K562 (cell line): ENCODE results near the gene KCNH2. TPM values are rescaled to one million over a fixed set of nuclear protein-coding genes. Genes with fewer than 3 reads are reported as not detected.

Experiments
- BRD9 ChIP-seq: fragments of 450-650 bp; IDR thresholded peaks from 2 replicates; pipeline ENCODE4 v1.6.1; 2018; ENCODE audit warnings: low read depth; ENCODE audit not compliant: partially characterized antibody
- CREB1 ChIP-seq, 2 experiments: sonication (generic) in 1 of 2; formaldehyde crosslinking in 1 of 2; IDR thresholded peaks; 2 replicates each; pipeline versions ENCODE4 v1.6.1 to v1.8.0; 2012 to 2022; ENCODE audit warnings: inconsistent platforms in 1 of 2, mild to moderate bottlenecking in 1 of 2, missing genetic modification reagents in 1 of 2, moderate library complexity in 1 of 2
- FOSL1 ChIP-seq: fragments of 200-800 bp; sonication (Bioruptor generic); conservative IDR thresholded peaks from 2 replicates; pipeline ENCODE4 v1.6.1; 2016; ENCODE audit warnings: missing genetic modification characterization, missing compliant biosample characterization
- HDAC1 ChIP-seq, 2 experiments: fragments of 450-650 bp; IDR thresholded peaks; 2 replicates each; pipeline ENCODE4 v1.6.1; 2016 to 2017; ENCODE audit warnings: inconsistent platforms in 1 of 2, mild to moderate bottlenecking in 1 of 2, moderate library complexity in 1 of 2
- HMG20B ChIP-seq: fragments of 250-450 bp; sonication (Bioruptor Pico); IDR thresholded peaks from 2 replicates; pipeline ENCODE4 v1.5.0; 2021; ENCODE audit warnings: mild to moderate bottlenecking
- MBD2 ChIP-seq: sonication (generic); IDR thresholded peaks from 2 replicates; pipeline ENCODE4 v1.6.1; 2016; ENCODE audit warnings: low read depth, borderline replicate concordance
- NCOA2 ChIP-seq, 2 experiments: fragments of 450-650 bp; IDR thresholded peaks; 2 replicates each; pipeline ENCODE4 v1.6.1; 2018; ENCODE audit warnings: mild to moderate bottlenecking in 2 of 2, moderate library complexity in 1 of 2; ENCODE audit not compliant: partially characterized antibody in 2 of 2
- NFATC3 ChIP-seq: fragments of 450-650 bp; IDR thresholded peaks from 2 replicates; pipeline ENCODE4 v1.6.1; 2017; ENCODE audit warnings: mild to moderate bottlenecking
- PHF21A ChIP-seq: fragments of 450-650 bp; IDR thresholded peaks from 2 replicates; pipeline ENCODE4 v1.6.1; 2017; ENCODE audit warnings: low read depth, borderline replicate concordance
- POLR2H ChIP-seq: IDR thresholded peaks from 2 replicates; pipeline ENCODE4 v1.6.1; 2016; ENCODE audit warnings: missing genetic modification characterization, low read depth, mild to moderate bottlenecking, control low read depth, missing compliant biosample characterization, moderate library complexity
- PPARD ChIP-seq: fragments of 250-450 bp; sonication (Bioruptor Pico); IDR thresholded peaks from 2 replicates; pipeline ENCODE4 v1.8.0; 2022; ENCODE audit warnings: inconsistent platforms, mild to moderate bottlenecking, moderate library complexity
- RAD21 ChIP-seq, 2 experiments: fragments of 250-450 bp in 1 of 2; fragments of 450-650 bp in 1 of 2; sonication (Bioruptor Pico) in 1 of 2; formaldehyde crosslinking in 1 of 2; IDR thresholded peaks in 1 of 2; conservative IDR thresholded peaks in 1 of 2; 2 replicates each; pipeline versions ENCODE4 v1.4.0 to v1.8.0; 2020 to 2022; ENCODE audit warnings: mild to moderate bottlenecking in 2 of 2, moderate library complexity in 1 of 2
- SMARCA4 ChIP-seq: fragments of 450-650 bp; IDR thresholded peaks from 2 replicates; pipeline ENCODE4 v1.6.1; 2016
- TBP ChIP-seq: optimal IDR thresholded peaks from 2 replicates; pipeline ENCODE3; 2011; ENCODE audit warnings: low read depth, low read length, improper control_type of control experiment
- ZBTB34 ChIP-seq: fragments of 250-450 bp; sonication (Bioruptor Pico); IDR thresholded peaks from 2 replicates; pipeline ENCODE4 v1.8.0; 2021; ENCODE audit warnings: mild to moderate bottlenecking, moderate library complexity
- ZBTB9 ChIP-seq: fragments of 450-650 bp; formaldehyde crosslinking; IDR thresholded peaks from 2 replicates; pipeline ENCODE4 v1.4.0; 2020; ENCODE audit warnings: mild to moderate bottlenecking, moderate library complexity
- ZNF134 ChIP-seq: fragments of 250-450 bp; sonication (Bioruptor Pico); conservative IDR thresholded peaks from 2 replicates; pipeline ENCODE4 v1.4.0; 2020
- ZNF146 ChIP-seq: IDR thresholded peaks from one replicate; pipeline ENCODE4 v1.6.1; 2018; ENCODE audit warnings: missing compliant biosample characterization; ENCODE audit not compliant: unreplicated experiment
- ZNF174 ChIP-seq: fragments of 250-450 bp; sonication (Bioruptor Pico); IDR thresholded peaks from 2 replicates; pipeline ENCODE4 v1.4.0; 2020; ENCODE audit warnings: mild to moderate bottlenecking
- ZNF644 ChIP-seq: fragments of 200-800 bp; sonication (Bioruptor generic); IDR thresholded peaks from 2 replicates; pipeline ENCODE4 v1.6.1; 2016; ENCODE audit warnings: low read depth, missing genetic modification characterization, missing compliant biosample characterization
- ZNF668 ChIP-seq: fragments of 250-450 bp; sonication (Bioruptor Pico); IDR thresholded peaks from 2 replicates; pipeline ENCODE4 v1.8.0; 2022; ENCODE audit warnings: mild to moderate bottlenecking, inconsistent platforms
- polyA plus RNA-seq, 8 experiments: library from polyadenylated mRNA; depleted of rRNA in 4 of 8; stranded (reverse) in 5 of 8; unstranded in 3 of 8; fragments of >200 nt; fragmentation: Nextera tagmentation in 2 of 8; fragmentation: Illumina TruSeq in 1 of 8; extraction: Ambion mirVana in 2 of 8; extraction: Trizol in 1 of 8; gene quantifications; 2 replicates each; pipeline versions ENCODE4 v1.2.1 to v1.2.3, GENCODE V29; 2011 to 2014; ENCODE audit warnings: inconsistent platforms in 1 of 8, missing spikeins in 1 of 8
- total RNA-seq, 7 experiments: library from RNA; depleted of rRNA in 6 of 7; stranded (reverse); fragments of >200 nt in 6 of 7; fragmentation: Illumina TruSeq in 2 of 7; extraction: Trizol in 2 of 7; gene quantifications; 2 replicates each; pipeline versions ENCODE4 v1.2.1 to v1.2.3, GENCODE V29; 2011 to 2021; ENCODE audit warnings: low replicate concordance in 1 of 7
- TF ChIP-seq, protein P1 (sequence below): fragments of 150-350 bp; conservative IDR thresholded peaks from 2 replicates; pipeline ENCODE4 v1.6.1; 2014; ENCODE audit warnings: low read length

The KCNH2 gene
- total and polyA plus RNA-seq, 9 of the 15 experiments (the other 6 are each of a cell fraction or from before 2014, with no cell fraction given): 18.1 to 368 (median 218) TPM

DNA sequence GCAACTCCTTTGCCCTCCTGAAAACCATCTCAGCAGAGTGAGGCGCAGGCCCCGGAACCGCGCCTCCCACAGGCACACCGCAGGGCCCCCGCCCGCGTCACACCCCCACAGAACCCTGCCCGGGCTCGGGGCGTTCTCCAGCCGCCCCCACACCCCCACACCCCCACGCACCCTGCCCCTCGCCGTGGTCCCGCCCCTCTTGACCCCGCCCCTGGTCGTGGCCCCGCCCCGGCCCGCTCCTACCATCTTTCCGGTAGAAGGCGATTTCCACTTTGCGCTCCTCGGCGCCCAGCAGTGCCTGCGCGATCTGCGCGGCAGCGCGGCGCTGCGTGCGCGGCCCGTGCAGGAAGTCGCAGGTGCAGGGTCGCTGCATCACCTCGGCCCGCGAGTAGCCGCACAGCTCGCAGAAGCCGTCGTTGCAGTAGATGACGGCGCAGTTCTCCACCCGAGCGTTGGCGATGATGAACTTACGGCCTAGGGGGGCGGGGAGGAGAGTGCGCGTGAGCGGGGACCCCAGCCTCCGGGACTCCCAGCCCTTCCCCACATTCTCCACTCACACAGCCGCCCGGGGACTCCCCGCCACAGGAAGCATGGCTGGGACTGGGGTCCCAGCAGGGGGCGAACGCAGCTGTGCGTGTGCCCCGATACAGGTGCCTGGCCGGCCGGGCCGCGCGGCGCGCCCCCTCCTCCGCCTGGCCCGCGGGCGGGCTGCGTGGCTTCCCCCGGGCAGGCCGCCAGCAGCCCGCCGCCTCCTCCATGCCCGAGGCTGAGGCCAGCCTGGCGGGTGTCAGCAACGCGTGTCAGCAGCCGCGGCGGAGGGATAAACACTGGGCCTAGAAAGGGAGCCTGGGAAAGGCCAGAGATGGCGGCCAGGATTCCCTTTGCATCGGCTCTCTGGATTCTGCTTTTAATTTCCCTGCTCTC lies 3.4 kb downstream of the KCNH2 start (continued):
- TF ChIP-seq ZNF134 (CRISPR knock-in tag) (no peak), ZNF146 (no peak), PPARD (no peak), ZBTB34 (no peak), TBP (peak; percentile 48), HDAC1 (IDR thresholded peaks at IDR 0.05) (peak in 1 of 2 experiments; percentile 91; a peak in 2 of 4 replicates), ZNF174 (no peak), PHF21A (no peak), SMARCA4 (no peak), NFATC3 (no peak), HMG20B (CRISPR knock-in tag) (no peak), ZNF668 (no peak), CREB1 (IDR thresholded peaks at IDR 0.05) (peak; percentile 39; the same call in 1 of the 2 replicates), CREB1 (CRISPR knock-in tag; IDR thresholded peaks at IDR 0.05) (peak; percentile 73), RAD21 (CRISPR knock-in tag; conservative IDR thresholded peaks at IDR 0.05 in 1 of 2, IDR thresholded peaks at IDR 0.05 in 1 of 2) (peak; percentile 32 to 42; a peak in 2 of 4 replicates), ZBTB9 (peak; percentile 63; the same call in 1 of the 2 replicates), MBD2 (no peak; the same call in 1 of the 2 replicates), POLR2H (no peak), NCOA2 (IDR thresholded peaks at IDR 0.05; ENCODE audit: partially characterized antibody in 2 of 2) (no peak), ZNF644 (tag) (no peak; the same call in 1 of the 2 replicates), FOSL1 (tag) (no peak), BRD9 (no peak)
- TF ChIP-seq, protein P1, sequence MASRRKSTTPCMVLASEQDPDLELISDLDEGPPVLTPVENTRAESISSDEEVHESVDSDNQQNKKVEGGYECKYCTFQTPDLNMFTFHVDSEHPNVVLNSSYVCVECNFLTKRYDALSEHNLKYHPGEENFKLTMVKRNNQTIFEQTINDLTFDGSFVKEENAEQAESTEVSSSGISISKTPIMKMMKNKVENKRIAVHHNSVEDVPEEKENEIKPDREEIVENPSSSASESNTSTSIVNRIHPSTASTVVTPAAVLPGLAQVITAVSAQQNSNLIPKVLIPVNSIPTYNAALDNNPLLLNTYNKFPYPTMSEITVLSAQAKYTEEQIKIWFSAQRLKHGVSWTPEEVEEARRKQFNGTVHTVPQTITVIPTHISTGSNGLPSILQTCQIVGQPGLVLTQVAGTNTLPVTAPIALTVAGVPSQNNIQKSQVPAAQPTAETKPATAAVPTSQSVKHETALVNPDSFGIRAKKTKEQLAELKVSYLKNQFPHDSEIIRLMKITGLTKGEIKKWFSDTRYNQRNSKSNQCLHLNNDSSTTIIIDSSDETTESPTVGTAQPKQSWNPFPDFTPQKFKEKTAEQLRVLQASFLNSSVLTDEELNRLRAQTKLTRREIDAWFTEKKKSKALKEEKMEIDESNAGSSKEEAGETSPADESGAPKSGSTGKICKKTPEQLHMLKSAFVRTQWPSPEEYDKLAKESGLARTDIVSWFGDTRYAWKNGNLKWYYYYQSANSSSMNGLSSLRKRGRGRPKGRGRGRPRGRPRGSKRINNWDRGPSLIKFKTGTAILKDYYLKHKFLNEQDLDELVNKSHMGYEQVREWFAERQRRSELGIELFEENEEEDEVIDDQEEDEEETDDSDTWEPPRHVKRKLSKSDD: no peak
